Suppressor macrophage (primary cell): Measurements from ENCODE around the gene ELK1.
"Not testable (repeated sequence)": the region's sequence is repeated elsewhere in the genome, so short reads cannot be mapped to it uniquely, and the experiment has no call there.

Source experiments
- DNase-seq, 4 experiments: peaks; one replicate each; pipeline ENCODE4 v3.0.0-alpha.2; 2020 to 2022
- total RNA-seq, 17 experiments: gene quantifications; one replicate each; lab custom pipeline; 2026; ENCODE audit warnings: mixed read lengths in 6 of 17, inconsistent platforms in 3 of 17; lab: John Stamatoyannopoulos, UW

ELK1 gene, protein sequence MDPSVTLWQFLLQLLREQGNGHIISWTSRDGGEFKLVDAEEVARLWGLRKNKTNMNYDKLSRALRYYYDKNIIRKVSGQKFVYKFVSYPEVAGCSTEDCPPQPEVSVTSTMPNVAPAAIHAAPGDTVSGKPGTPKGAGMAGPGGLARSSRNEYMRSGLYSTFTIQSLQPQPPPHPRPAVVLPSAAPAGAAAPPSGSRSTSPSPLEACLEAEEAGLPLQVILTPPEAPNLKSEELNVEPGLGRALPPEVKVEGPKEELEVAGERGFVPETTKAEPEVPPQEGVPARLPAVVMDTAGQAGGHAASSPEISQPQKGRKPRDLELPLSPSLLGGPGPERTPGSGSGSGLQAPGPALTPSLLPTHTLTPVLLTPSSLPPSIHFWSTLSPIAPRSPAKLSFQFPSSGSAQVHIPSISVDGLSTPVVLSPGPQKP
- 25.7 to 141 (median 38.3) reads per million in 17 experiments for total RNA-seq

DNA sequence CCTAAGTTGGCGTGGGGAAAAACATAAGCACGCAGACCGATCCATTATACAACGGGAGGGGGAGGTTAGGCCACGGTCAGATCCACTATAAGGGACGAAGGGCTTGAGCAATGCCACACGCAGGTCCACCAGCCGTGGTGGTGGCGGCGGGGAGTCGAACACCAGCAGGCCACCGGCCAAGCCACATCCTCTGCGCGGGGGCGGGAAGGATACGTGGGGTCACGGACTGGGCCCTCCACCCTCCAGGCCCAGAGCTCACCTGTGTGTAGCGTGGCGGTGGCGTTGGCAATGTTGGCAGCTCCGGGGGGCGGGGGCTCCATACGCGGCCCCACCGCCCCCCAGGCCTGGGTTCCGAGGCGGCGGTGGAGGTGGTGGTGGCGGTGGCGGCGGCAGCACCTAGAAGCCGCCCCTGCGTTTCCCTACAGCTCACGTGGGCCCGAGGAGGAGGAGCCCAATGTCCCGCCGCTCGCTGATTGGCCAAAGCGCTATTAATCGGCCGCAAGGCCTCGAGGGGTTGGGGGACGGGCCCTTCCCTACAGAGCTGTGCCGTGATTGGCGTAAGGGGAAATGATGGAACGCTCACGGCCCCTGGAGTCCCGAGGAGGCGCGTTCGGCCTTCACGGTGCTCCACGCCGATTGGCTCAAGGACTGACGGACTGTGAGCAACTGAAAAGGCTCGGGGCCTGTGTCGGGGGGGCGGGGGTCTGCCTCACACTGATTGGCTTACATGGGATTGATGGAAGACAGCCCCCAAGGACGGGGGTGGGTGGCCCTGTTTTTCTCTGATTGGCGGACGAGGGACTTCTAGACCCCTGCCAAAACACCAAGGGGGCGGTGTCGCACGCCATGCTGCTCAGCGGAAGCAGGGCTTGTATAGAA lies at the start of gene ELK1:
Gene ELK1 (minus strand): TSS at position 400 of the 879 bp plus-strand sequence. CDS start 9,122 bp downstream, outside the sequence.
- peak; percentile 94 to 96 (median 95) for DNase-seq

DNA sequence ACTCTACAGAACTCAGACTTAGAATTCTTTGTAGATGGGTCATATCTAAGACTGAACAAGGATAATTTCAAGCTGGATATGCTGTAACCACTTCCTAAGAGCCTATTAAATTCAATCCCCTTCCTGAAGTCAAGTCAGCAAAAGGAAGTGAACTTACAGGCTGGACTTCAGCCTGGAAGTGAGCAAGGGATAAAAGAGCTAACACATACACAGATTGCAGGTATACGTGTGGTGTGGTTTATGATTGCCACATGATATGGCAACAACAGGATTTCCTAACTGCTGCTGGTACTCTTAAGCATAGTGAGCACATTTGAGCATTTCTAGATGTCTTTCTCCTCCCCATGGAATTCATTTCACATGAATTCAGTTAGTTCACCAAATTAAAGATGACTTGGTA lies 46.8 kb upstream of the ELK1 start:
- no peak for DNase-seq

DNA sequence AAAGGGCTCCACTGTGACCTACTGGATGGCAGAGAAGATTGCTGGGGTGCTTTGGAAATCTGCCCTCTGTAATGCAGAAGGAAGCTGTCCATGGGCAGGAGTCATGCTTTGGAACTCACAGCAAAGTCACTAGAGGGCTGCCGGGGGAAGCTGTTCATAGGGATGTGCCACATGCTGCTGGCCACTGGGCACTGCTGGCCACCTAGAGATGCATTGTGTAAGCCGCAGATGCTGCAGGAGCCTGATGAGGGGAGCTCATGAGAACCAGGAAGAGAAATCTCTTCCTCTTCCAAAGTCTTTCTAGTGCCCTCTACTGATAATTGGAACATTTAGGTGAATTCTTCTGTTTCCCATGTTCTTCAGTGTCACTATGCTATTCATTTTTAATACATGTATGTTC lies 39.8 kb upstream of the ELK1 start:
- DNase-seq: peak in 3 of 4 experiments; percentile 29 to 46 (median 46)

DNA sequence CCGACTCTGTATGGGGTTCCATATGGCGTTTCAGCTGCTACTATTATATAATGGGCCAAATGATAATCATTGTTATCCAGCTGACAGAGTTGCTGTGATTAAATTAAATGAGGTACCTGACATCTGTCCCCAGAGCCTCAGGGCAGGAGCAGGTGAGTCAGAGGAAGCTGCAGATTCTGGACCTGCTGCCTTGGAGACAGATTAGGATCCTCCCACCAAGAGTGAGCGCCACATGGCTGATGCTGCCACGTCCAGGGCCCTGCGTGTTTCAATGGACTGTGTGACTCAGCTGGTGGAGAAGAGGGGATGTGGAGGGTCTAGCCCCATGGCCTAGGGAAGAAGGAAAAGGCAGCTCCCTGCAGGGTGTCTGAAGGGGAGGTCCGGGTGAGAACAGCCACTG lies 36.9 kb upstream of the ELK1 start:
- no peak for DNase-seq

DNA sequence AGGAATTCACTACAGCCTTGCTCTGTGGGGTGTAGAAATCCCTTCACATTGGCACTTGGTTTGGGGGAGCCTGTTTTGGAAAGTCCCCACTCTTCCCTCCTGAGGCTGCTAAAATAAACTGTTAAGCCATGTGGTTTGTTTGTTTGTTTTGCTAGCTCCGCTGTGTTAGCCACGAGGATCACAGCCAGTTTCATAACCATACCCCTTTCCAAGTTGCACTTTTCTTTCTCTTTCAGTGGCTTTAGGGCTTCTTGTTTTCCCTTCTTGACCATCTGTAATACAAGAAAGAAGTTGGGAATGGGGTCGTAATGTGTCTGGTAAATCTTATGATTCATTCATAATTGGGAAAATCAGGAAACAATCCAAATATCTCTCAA lies 33.5 kb upstream of the ELK1 start:
- DNase-seq: no peak

DNA sequence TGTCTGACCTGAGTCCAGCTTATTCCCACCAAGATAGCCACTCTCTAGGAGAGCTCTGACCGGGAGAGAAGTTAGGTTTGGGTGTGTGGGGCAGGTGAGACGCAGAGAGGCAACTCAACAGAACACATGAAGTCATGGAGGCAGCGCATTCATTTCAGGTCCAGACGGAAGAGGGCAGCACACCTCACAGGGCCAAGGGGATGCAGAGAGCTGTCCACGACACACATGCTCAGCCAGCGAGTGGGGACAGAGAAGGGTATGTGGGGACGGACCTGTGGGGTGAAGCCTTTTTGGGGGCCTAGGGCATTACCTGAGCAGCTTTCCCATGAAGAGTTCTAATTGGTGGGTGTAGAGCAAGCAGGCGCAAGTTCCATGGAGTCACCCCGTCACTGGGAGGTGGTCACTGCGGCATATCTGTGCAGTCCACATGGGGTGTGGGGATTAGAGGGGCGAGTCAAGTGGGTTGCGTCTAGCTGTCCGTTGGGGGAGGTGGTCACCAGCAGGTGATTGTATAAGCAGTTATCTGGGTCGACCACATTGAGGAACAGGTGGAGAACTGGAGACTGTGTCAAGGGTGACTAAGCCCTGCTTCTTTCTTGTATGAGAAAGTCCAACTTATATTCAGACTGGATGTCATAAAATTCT lies 32.9 kb upstream of the ELK1 start:
- no peak for DNase-seq

DNA sequence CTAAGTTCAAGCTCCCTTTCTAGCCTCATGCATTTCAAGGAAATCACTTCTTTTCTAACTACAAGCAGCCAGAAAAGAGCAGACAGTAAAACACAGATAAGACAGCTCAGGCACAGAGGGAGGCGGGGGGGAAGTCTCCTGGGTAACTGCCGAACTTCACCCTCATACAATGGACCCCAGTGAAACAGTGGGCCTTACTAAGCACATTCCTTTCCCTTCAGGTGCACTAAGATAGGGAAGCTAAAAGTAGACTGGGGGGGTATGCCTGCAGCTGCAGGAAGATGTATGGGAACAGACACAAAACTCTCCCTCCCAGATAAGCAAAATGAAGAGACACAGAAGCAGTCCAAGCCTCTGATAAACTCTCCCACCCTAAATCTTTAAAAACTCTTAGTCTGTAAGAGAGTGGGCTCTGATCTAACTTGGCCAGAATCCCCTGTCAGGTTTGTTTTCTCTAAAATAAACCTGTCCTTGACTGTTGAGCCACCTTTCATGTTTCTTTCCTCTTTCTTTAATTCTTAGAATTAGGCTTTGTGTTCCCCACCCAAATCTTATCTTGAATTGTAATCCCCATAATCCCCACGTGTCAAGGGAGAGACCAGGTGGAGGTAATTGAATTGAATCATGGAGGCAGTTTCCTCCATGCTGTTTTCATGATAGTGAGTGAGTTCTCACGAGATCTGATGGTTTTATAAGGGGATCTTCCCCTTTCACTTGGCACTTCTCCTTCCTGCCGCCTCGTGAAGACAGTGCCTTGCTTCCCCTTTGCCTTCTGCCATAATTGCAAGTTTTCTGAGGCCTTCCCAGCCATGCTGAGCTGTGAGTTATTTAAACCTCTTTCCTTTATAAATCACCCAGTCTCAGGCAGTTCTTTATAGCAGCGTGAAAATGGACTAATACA lies 25.8 kb upstream of the ELK1 start:
- DNase-seq: peak; percentile 55 to 77 (median 76)

DNA sequence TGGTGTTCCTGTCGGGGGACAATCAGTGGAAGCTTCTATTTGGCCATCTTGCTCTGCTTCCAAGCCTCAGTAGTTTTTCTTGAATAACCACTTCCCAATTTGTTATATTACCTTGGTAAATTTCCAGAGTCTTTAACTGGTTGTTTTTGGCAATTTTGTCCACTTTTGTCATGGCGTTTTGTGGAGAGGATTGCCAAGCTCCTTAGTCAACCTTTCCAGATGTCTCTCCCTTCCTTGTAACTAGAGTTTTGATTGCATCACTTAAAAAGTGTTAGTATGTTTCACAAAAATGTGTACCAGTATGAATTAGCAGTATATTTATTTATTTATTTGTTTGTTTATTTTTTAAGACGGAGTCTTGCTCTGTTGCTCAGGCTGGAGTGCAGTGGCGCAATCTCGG lies 24.4 kb upstream of the ELK1 start:
- DNase-seq: no peak

DNA sequence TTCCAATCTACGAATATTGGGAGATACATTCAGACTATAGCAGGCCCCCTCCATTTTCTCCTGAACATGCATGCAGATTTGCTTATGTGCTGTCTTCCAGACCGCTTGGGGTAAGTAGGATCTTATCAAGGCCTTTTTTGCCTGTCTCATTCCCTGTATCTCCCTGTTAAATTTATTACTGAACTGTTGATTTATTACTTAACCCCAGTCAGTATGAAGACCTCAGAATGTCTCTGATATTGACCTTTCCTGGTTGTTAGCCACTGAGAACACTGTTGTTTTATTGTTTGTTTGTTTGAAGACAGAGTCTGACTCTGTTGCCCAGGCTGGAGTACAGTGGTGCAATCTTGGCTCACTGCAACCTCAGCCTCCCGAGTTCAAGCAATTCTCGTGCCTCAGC lies 15.4 kb upstream of the ELK1 start:
- DNase-seq: not testable (repeated sequence)

DNA sequence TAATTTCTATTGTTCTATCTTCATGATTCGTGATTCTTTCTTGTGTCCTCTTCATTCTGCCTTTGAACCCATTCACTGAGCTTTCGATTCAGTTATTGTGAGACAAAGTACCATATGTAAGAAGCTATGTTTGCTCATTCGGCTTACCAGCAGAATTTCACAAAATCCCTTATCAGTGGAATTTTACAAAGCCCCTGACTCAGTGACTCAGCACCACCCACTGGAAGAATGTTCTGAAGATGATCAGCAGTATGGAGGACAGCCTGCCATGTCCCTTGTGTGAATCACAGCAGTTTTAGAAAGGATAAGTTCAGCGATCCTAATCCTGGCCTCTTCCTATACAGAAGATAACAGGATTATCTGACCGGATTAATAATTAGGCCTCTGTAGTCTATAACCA lies 14.4 kb upstream of the ELK1 start:
- DNase-seq: peak in 2 of 4 experiments; percentile 20 to 30

DNA sequence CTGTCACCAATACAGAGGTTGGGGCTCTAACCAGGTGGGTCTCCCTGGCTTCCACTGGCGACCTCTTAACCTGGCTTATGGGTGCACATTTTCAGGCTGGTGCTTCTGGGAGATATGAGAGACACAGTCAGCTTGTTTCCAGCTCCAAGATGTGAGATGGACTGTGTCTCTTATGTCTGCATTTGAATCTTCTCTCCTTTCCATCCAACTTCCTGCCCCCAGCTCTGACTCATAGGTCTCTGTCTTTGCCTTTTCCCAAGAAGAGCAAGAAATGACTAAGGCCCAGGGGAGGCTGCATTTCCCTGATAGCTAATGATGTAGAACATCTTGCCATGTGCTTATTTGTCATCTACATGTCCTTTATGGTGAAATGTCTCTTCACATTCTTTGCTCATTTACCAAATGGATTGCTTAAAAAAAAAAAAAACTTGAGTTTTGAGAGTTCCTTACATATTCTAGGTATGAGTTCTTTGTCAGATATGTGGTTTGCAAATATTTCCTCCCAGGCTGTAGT lies 11.8 kb upstream of the ELK1 start:
- peak; percentile 70 to 91 (median 78) for DNase-seq

DNA sequence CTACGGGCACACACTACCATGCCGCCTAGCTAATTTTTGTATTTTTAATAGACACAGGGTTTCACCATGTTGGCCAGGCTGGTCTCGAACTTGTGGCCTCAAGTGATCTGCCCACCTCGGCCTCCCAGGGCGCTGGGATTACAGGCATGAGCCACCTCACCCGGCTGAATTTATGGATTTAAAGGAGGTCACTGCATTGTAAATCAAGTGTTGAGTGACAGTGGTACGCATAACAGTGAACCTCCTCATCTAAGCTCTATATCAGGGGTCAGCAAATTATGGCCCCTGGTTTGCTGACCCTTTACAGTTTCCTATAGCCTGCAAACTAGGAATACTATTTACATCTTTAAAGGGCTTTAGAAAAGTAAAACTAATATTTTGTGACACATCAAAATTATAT lies 11.2 kb upstream of the ELK1 start:
- no peak for DNase-seq

DNA sequence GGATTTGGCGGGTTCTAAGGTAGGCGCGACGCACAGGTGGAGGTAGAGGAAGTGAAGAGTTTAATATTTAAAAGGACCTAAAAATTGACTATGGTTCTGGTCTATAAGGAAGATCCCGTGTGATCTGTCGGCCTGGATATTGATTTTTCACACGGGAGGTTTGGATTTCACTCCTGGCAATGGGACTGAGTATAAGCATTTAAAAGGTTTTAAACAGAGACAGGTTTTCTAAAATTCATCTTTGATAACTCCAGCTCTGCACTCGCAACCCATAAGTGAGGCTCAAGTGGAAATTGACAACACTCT lies 9.0 kb upstream of the ELK1 start:
- no peak for DNase-seq

DNA sequence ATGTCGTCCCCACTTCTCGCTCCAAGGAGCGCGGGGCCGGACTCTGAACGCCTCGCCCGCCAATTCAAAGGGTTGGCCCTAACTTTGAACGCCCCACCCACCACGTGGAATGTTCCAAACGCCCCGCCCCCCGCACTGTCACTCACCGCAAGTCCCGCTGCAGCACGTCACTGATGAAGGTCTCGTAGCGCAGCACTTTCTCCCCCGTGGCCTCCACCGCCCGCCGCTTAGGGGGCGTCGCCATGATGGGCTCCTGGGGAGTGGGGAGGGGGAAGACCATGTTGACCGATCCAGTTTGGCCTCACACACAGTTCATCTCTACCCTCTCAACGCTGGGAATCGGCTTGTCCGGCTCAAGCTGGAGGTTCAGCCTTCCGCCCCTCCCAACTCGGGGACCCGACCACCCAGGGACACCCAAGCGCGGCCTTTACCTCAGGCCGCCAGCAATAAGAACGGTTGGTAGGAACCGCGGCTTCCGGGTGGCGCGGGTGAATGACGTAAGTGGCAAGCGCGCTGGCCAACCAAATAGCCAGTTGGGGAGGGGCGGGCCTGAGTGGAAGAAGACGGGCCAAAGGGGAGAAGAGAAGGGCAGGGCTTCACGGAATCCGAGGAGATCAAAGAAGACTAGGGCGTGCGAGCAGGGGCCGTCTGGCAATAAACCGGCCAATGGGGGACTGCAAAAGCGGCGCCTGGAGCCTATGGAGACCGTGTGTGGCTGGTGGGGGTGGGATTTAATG lies 8.5 kb upstream of the ELK1 start, which contains the start of gene UXT:
Gene UXT (minus strand): TSS at position 497 of the 737 bp plus-strand sequence. CDS start 253 bp downstream, at position 244.
- peak; percentile 94 to 97 (median 95) for DNase-seq

DNA sequence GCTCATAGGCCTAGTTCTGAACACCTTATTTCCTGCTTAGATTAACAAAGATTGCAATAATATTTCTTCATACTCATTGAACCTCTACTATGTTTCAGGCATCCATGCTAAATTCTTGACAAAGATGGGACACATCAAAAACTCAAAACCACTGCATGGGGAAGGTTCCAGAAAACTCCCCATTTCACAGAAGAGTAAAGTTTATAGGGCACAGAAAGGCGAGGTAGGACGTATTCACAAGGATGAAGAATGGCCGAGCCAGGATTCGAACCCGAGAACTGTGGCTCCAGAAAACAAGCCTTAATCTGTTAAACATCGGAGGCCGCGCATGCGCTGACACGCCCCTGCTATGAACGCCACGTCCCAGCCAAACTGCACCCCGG lies 7.9 kb upstream of the ELK1 start:
- DNase-seq: no peak

DNA sequence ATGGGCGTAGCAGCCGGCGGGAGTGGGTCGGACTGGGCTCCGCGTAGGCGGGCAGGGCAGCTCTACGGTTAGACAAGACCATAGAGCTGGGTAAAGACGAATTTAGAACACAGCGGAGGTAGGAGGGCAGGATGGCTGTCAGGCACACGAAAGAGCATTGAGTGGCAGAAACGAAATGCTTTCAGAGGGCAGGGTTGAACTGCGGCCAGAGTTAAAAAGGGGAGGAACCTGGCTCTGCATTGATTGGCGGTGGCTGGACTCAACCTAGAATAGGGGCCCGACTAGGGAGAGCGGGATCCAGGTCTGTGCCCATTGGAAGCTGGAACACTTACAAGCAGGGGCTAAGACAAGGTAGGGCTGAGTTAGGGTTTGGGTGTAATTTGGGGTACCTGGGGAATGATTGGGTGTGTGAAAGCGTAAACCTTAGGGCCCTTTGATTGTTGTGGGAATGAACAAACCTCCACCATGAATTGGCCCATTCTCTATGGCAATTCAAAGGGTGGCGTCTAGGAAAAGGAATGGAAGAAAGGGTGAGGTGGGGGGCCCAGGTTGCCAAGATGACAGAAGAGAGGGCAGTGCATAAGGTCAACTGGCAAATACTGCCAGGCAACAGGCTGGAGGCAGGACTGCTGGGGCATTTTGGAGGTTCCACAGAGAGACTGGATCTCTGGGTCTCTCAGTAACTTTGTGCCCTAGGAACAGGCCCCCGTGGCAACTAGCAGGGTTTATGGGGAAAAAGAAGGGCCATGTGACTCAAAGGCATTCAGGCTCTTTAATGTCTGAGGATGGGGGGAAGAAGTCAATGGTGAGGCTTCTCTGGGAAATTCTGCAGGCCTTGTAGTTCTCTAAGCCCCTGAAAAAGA lies 911 bp upstream of the ELK1 start:
- no peak for DNase-seq

DNA sequence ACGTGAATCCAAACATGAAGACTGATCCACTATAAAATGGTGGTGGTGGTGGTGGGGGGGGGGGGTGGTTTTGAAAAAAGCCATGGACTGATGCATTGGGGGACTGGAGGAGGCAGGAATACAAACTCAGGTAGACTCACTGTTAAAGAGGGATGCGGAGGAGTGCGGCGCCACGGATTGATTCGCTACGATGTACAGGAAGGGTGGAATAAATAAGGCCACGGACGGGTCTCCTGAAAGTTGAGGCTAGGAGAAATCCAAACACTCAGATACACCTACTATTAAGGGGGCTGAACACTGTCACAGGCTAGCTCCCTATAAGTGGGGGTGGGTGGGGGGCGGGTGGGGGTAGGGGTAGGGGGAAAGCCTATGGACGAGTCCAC lies 591 bp downstream of the ELK1 start:
- no peak for DNase-seq

DNA sequence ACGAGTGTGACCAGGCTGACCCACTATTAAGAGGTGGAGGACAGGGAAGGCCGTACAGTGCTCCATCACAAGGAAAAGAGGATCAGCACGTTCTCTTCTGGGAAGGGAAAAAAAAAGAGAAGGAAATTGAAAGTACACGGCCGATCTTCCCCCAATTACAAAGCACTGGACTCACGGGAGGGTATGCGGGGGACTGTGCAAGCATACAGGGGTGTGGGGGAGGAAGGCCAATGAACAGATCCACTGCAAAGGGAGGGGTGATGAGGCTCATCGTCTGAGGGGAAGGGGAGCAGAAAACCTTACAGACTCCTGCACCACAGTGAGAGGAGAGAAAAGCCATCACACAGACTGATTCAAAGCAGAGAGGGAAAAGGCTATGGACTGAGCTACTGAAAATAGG lies 1.1 kb downstream of the ELK1 start:
- peak in 1 of 4 experiments; percentile 11 for DNase-seq

DNA sequence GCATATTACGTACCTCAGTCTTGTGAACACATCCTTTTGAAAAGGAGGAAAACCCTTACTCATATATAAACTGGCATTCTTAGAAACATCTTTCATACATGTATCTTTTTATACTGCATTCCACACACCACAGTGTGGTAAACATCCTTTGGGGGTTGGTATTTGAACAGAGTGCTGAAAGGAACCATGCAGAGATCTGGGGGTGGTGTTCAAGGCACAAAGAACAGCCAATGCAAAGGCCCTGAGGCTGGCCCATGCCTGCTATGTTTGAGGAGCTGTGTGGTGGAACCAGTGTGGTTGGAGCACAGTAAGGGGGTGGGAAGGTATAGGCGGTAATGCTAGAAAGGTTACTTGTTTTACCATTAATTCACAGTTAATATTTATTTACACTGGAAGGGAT lies 2.0 kb downstream of the ELK1 start:
- no peak for DNase-seq

DNA sequence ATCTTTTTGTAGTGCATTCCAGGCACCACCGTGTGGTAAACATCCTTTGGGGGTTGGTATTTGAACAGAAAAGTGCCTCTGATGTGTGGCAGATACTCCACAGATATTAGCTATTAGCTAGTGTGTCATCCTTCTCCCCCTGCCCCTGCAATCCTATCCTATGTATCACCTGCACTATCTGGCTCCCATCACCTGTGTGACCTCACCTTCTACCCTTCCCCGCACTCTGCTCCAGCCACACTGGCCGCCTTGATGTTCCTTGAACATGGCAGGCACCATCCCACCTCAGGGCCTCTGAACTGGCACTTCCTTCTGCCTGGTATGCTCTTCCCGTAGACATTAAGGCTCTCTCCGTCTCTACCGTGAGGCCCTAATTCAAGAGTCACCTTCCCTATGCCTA lies 3.7 kb downstream of the ELK1 start:
- no peak for DNase-seq
